SK-N-MC (cell line): Measurements from ENCODE around the gene SLC31A2.

ENCODE experiments used
- DNase-seq: peaks from one replicate; pipeline ENCODE4 v3.0.0-alpha.2; 2011; ENCODE audit warnings: low read depth, low spot score
- H3K27ac ChIP-seq: fragments of 200-600 bp; sonication (generic); 2 replicates; pipeline ENCODE4 v1.5.1; 2016; ENCODE audit warnings: mixed run types
- H3K36me3 ChIP-seq: fragments of 200-600 bp; sonication (generic); 2 replicates; pipeline ENCODE4 v1.6.1; 2017; ENCODE audit warnings: antibody characterized with exemption, low read length, mixed read lengths; ENCODE audit not compliant: insufficient read depth
- H3K4me3 ChIP-seq: fragments of 200-600 bp; sonication (generic); 2 replicates; pipeline ENCODE4 v1.5.1; 2016
- H3K9ac ChIP-seq: fragments of 200-600 bp; sonication (generic); 2 replicates; pipeline ENCODE4 v1.8.0; 2017; ENCODE audit warnings: mixed run types, mixed read lengths; ENCODE audit not compliant: insufficient read length
- H3K9me3 ChIP-seq: fragments of 200-600 bp; sonication (generic); 2 replicates; pipeline ENCODE4 v1.6.1; 2017; ENCODE audit warnings: low read depth, mild to moderate bottlenecking, antibody characterized with exemption, low read length, moderate library complexity, mixed read lengths
- EZH2 ChIP-seq: fragments of 200-600 bp; sonication (generic); IDR thresholded peaks from one replicate; pipeline ENCODE4 v1.6.1; 2017; ENCODE audit warnings: antibody characterized with exemption
- FOXP2 ChIP-seq: optimal IDR thresholded peaks from 2 replicates; pipeline ENCODE3; 2011; ENCODE audit warnings: mild to moderate bottlenecking, moderate library complexity; ENCODE audit not compliant: insufficient read depth; ENCODE audit errors: extremely low read length, control extremely low read depth
- POLR2AphosphoS5 ChIP-seq: IDR thresholded peaks from 2 replicates; pipeline ENCODE4 v1.6.1; 2012; ENCODE audit warnings: mild to moderate bottlenecking, low read depth, low read length, borderline replicate concordance

SLC31A2 gene

DNA sequence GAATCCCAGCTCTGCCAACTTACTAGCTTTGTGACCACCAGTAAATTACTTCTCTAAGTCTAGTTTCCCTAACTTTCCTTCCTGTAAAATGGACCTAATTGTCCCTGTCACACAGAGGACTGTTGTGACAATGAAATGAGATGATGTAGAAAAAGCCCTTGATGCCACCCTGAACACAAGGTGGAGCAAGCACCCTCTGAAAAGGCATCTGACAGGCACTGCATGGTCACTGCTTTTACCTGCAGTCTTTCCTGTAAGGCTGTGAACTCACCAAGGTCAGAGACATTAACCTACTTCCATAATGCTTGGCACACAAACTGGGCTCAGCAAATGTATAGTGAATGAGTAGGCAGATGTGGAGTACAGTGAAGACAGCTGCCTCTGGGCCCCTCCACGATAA is 6.1 kb downstream of the SLC31A2 start:
- Histone ChIP-seq H3K27ac (no peak overlapping the region), H3K9ac (no peak overlapping the region), H3K4me3 (no peak overlapping the region), H3K36me3 (no peaks in the 10 kb centered on the region; the same call in 1 of the 2 replicates), H3K9me3 (no peaks in the 10 kb centered on the region)
- TF ChIP-seq EZH2 (no peak), POLR2AphosphoS5 (no peak), FOXP2 (no peak)
- no peak for DNase-seq

DNA sequence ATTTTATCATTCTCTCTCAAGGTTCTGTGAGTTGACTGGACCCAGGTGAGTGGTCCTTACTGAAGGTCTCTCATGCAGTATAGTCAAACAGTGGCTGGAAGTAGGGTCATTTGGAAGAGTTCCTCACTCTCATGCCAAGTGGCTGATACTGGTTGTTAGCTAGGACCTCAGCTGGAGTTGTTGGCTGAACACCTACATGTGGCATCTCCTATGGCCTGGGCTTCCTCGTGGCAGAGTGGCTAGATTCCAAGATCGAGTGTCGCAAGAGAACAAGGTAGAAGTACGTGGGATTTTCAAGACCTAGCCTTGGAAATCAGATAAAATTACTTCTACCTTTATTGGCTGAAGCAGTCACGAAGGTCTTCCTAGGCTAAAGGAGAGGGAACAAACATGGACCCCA is 7.6 kb downstream of the SLC31A2 start:
- TF ChIP-seq EZH2 = no peak
- Histone ChIP-seq H3K9me3 (no peaks in the 10 kb centered on the region), H3K36me3 (peaks cover 9% of the 10 kb centered on the region; the same call in 1 of the 2 replicates), H3K9ac (no peak overlapping the region), H3K27ac (no peak overlapping the region), H3K4me3 (no peak overlapping the region)
- DNase-seq = no peak

DNA sequence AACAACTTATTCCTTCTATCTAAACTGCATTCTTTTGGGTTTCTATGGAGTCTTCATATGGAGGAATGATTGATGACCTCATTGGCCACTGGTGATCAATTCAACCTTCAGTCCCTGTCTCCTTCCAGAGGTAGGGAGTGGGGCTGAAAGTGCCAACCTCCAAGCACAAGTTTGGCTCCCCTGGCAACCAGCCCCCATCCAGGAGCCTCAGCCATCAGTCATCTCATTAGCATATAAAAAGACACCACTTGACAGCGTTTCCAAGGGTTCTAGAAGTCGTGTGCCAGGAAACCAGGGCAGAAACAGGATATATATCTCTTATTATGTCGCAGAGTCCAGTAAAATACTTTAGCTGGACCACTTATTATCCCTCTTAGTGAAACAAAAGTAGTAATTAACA is 9.8 kb downstream of the SLC31A2 start:
- no peak for DNase-seq
- Histone ChIP-seq H3K9me3 (no peaks in the 10 kb centered on the region), H3K27ac (no peak overlapping the region), H3K4me3 (no peak overlapping the region), H3K9ac (no peak overlapping the region), H3K36me3 (peaks cover 17% of the 10 kb centered on the region)
- TF ChIP-seq FOXP2 = no peak
- TF ChIP-seq EZH2 = no peak
- TF ChIP-seq POLR2AphosphoS5 = no peak

DNA sequence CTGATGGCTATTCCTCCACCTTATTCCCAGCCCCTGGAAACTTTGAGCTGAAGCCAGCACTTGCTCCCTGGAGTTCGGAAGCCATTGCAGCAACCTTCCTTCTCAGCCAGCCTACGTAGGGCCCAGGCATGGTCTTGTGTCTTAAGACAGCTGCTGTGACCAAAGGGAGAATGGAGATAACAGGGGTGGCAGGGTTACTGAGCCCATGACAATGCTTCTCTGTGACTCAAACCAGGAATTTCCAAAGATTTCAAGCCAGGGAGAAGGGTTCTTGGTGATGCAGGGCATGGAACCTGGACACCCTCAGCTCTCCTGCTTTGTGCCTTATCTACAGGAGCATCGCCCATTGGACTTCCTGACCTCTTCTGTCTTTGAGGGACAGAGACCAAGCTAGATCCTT is 12.2 kb downstream of the SLC31A2 start:
- H3K27ac ChIP-seq = no peak overlapping the region
- no peaks in the 10 kb centered on the region for H3K9me3 ChIP-seq
- H3K9ac ChIP-seq = no peak overlapping the region
- TF ChIP-seq EZH2 (no peak), FOXP2 (no peak), POLR2AphosphoS5 (no peak)
- H3K4me3 ChIP-seq = no peak overlapping the region
- DNase-seq = no peak
- peaks cover 38% of the 10 kb centered on the region for H3K36me3 ChIP-seq

DNA sequence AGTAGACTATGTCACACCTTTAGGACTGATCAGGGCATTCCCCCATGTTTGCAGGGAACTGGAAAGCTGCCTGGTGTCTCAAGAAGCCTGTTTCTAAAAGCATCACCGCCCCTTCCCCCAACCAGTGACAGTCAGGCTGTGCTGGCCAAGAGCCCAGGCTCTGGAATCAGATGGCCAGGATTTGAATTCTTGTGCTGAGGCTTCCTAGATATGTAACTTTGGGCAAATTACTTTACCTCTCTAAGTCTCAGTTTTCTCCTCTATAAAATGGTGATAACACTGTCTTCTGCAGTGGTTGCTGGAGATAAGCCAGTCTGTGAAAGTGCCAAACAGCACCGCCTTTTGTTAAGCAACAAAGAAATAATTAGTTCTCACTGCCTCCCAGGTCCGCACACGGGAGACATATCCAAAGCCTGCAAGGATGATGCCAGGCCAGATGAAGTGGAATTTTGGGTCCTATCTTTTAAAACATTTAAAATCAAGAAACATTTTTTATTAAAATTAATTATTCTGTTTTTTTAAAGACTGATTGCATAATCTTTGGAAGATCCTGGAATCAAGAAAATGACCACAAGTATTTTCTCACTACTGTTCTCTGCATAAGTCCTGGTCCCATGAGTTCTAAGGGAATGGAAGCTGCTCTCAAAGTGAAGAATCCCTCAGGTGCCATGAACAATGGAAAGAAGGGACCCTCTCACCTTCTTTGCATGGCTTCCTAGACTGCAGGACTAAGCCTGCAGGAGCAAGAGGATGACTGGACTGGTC is 13.9 kb downstream of the SLC31A2 start:
- H3K4me3 ChIP-seq = no peak overlapping the region
- H3K36me3 ChIP-seq = peaks cover 55% of the 10 kb centered on the region
- H3K9me3 ChIP-seq = no peaks in the 10 kb centered on the region
- H3K9ac ChIP-seq = no peak overlapping the region
- no peak for DNase-seq
- TF ChIP-seq FOXP2 (no peak), EZH2 (no peak), POLR2AphosphoS5 (no peak)
- no peak overlapping the region for H3K27ac ChIP-seq

DNA sequence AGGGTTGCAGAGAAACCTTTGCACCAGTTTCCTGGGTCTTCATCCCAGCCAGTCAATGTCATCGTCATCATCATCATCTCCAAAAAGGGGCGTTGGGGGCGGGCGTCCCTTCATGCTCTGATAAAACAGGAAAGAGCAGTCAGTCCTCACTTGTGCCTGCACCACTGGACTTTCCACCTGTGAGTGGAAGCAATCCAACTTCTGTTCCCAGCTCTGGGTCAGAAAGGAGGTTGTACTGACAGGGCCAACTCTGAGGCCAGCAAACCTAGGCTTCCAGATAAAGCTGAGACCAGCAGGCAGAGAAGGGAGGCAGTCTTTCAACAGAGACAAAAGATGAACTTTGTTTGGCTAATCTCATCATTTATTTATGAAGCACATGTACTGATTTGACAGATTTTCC is 15.2 kb downstream of the SLC31A2 start:
- H3K9me3 ChIP-seq = no peaks in the 10 kb centered on the region
- TF ChIP-seq FOXP2 = no peak
- no peak for TF ChIP-seq EZH2
- TF ChIP-seq POLR2AphosphoS5 = no peak
- no peak overlapping the region for H3K4me3 ChIP-seq
- H3K9ac ChIP-seq = no peak overlapping the region
- peaks cover 66% of the 10 kb centered on the region for H3K36me3 ChIP-seq
- no peak overlapping the region for H3K27ac ChIP-seq
- no peak for DNase-seq

DNA sequence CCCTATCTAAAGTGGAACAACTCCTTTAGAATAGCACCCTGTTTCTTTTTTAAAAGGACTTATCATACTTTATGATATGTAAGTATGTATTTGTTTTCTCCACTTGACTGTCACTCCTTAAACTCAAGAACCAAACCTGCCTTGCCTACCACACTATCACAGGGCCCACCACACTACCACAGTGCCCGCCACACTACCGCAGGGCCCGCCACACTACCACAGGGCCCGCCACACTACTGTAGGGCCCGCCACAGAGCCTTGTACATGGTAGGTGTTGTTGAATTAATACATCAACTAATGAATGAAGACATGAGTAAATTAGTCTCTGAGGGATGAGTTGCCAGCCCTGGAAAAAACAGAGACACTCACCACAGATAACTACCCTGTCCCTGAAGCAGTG is 18.0 kb downstream of the SLC31A2 start:
- no peak for TF ChIP-seq EZH2
- no peak for TF ChIP-seq POLR2AphosphoS5
- no peak for TF ChIP-seq FOXP2
- no peak for DNase-seq
- H3K9me3 ChIP-seq = no peaks in the 10 kb centered on the region
- H3K36me3 ChIP-seq = peaks cover 75% of the 10 kb centered on the region
- H3K27ac ChIP-seq = no peak overlapping the region
- no peak overlapping the region for H3K9ac ChIP-seq
- no peak overlapping the region for H3K4me3 ChIP-seq

DNA sequence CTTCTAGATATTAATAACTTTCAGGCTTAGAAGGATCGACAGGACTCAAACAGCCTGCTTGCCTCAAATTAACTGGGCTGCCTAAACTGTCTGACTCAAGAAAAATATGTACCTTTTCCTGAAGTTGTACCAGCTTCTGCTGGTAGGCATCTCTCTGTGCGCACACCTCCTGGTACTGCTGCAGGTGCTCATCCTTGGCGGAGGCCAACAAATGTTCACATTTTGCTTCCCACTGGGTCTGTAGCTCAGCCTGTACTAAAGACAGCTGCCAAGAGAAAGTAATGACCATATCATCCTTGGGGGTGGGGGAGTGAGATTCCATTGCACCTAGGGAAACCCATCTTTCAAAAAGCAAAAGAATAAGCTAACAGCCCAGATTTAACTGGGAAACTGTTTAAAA is 22.5 kb downstream of the SLC31A2 start:
- no peak for DNase-seq
- TF ChIP-seq POLR2AphosphoS5 (no peak), EZH2 (no peak), FOXP2 (no peak)
- Histone ChIP-seq H3K36me3 (peaks cover 78% of the 10 kb centered on the region), H3K4me3 (no peak overlapping the region), H3K27ac (no peak overlapping the region), H3K9ac (no peak overlapping the region), H3K9me3 (no peaks in the 10 kb centered on the region)

DNA sequence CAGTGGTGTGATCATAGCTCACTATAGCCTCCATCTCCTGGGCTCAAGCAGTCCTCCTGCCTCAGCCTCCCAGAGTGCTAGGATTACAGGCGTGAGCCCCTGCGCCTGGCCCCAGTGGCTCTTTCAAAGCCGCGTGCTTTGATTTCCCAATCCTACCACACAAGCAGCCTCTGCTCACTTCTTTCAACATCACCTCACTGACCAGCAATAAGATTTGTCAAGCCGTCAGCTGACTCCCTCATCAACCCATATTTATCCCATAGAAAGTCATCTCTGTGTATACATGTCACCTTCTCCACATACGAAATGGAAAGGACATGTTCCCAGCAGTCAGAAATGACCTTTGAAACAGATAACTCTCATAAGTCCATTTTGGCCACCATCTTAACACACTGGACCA is 26.0 kb downstream of the SLC31A2 start:
- Histone ChIP-seq H3K9ac (no peak overlapping the region), H3K27ac (no peak overlapping the region), H3K9me3 (no peaks in the 10 kb centered on the region), H3K36me3 (peaks cover 68% of the 10 kb centered on the region), H3K4me3 (no peak overlapping the region)
- DNase-seq = no peak
- TF ChIP-seq POLR2AphosphoS5 (no peak), FOXP2 (no peak), EZH2 (no peak)
